GM19468 (cell line): ENCODE results near the gene SEC22A.

ENCODE experiments used
- ATAC-seq: cut with Tn5 transposase; IDR thresholded peaks from one replicate; pipeline ENCODE4 v1.9.1; 2021; ENCODE audit warnings: mild to moderate bottlenecking, moderate library complexity, moderate number of reproducible peaks; ENCODE audit not compliant: unreplicated experiment; ENCODE audit errors: extremely low read depth

Gene SEC22A

DNA sequence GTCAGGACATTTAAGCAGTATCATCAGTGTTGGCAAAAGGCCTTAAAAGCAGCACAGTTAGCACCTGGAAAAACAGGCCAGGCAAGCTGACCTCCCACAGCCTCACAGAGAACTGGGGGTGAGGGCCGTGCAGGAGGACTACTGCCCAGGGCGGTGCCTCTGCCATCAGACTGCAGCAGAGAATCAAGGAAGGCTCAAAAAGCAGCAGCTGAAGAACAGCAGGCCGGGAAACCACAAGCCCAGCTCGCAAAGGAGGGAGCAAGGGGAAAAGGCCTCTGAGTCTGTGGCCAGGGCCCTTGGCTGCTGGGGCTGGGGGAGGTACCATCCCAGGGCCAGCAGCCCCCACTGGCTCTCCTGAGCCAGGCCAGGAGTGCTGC is 84.2 kb downstream of the SEC22A start:
- no peak for ATAC-seq

DNA sequence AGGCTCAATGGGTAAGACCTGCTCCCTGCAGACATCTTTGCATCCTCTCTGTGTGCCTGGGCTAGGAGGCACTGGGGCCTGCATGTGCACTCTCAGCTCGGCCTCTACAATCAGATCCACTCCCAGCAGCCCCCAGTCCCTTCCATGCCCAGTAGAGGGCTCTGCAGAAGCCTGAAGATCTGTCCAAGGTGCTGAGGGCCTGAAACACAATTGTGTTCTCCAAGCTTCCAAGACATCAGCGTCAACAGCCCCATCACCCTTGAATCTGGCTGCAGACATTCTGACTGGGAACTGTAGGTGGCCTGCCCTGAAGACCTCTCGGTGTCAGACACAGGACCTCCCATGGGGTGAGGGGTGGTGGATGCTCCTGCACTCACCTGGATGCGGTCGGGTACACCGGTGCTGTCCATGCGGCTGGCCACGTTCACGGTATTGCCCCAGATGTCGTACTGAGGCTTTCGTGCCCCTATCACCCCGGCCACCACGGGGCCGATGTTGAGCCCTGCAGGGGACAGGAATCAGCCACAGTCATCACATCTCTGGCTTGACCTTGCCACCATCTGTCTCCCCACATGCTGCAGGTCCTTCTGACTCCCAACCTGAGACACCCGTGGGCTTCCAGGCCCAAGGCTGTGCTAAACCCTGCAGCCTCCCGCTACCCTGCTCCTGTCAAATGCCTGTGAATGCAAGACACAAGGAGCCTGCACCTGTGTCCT is 84.7 kb downstream of the SEC22A start:
- ATAC-seq, result peak; percentile 42

DNA sequence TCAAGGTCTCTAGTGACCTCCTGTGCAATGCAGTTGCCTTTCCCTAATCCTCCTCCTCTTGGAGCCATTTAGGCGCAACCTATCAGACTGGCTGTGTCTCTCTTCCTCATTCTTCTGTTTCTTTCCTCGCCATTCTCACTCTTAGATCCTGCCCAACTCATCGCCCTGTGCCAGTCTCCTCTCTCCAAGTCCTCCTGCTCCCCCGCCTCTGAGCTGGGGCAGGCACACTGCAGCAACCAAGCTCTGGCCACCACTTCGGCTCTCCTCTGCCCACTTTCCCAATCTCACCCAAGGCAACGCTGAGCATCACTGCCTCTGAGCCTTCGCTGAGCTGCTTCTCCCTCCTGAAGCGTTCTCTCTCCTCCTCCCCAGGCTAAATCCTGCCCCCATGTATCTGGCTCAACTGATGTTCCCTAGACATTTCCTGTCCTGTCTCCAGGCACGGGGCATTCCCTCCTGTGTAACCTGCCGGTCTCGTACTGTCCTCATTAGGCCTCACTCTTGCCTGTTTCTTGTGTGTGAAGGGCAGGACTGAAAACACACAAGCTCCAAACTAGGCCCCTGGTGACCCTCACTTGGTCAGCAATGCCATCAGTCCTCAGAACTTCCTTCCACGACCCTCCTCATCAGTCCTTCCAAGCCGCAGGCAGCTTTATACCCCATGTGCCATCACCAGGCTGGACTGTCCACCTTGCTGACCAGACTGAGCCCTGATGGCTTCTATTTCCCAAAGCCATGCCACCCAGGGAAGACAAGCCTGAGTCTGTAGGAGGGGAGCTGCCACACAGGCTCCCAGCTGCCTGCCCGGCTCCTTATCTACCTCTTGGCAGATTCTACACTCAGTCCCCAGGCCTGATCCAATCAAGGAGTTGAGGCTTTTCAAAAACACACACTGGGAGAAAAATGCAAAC is 85.6 kb downstream of the SEC22A start:
- ATAC-seq, result no peak

DNA sequence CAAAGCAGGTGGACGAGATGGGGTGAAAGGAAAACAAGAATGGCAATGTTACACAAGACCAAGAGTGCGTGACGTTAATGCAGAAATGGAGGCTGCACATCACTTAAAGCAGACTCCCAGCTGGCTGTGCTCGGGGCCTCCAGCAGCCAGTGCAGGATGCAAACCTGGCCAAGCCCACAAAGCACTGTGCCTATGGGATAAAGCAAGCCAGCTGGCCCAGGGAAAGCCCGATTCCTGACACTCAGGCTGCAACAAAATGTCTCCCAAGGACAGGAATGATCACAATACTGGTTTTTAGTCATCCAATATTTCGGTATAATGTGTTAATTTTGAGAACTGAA is 86.2 kb downstream of the SEC22A start:
- ATAC-seq, result no peak

DNA sequence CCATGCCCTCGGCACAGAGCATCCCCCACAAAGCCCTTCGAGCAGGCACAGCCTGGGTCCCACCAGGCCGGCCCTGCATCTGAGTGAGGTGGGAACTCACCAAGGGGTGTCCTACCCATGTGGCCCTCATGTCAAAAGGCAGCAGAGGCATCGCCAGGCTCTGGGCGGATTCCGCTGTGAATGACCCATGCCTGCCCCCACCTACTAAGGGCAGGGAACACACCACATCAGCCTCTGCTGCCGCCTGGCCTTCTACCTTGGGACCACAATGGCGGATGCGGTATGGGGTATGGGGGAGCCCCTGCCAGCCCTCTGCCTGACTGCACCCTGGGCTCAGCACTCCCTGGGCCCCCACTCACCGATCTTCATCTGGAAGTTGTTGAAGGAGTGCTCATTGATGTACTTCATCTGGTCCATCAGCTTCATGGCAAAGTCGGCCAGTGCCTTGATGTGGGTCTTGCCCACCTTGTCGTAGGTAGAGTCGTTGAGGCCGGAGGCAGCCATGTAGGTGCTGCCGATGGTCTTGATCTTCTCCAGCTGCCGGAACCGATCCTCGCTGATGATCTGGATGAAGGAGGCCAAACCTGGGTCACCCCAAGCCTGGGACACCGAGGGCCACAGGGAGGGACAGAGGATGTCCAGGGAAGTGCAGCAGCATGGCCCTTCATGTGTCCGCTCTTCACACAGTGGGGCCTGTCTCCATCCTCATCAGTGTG is 87.8 kb downstream of the SEC22A start:
- no peak for ATAC-seq

DNA sequence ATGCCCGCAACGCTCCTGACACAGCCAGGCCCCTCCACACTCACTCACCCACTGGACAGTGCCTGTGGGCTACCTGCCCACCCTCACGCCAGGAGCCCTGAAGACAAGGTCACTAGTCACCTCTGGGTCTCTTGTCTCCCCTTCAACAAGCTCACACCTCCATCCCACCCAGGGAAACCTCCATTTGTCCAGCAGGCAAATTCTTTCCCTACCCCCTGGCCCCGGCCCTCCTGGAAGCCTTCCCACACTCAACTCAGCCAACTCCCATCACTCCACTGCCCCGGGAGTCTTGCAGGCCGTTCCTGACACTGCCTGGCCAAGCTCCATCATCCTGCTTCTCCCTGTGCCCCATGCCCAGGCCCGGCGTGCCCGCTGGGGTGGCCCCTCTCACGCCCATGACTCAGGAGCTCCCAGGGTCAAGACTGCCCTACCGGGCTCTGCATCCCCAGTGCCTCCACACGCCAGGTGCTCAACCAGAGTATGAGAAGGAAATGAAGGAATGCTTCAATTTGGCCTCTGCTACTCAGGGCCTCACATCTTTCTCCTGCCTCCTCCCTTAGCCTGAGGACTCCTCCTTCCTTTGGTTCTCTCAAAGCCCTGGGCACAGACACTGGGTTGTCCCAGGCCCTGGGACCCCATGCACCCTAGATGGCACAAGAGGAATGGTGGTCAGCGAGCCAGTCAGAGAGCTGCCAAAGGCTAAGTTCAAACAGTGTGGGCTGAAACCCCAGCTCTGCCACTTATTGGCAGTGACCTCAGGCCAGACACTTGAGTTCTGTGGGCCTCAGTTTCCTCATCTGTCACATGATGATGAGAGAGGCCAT is 88.6 kb downstream of the SEC22A start:
- ATAC-seq, result no peak

DNA sequence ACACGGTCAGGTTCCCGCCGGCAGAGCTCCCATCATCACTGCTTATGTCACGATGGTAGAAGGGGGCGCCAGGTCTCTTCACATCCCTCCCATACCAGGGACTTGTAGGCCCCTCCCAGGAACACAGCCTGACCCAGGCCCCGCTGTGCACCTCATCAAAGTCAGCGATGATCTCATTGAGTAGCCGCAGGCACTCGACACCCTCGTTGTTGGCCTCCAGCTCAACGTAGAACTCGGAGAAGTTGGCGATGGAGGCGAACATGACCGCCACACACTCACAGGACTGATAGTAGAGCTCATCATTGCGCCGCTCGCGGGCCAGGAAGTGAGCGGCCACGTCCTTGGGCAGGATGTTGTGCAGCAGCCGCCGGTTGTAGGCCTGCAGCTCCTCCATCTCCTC is 89.2 kb downstream of the SEC22A start:
- no peak for ATAC-seq

DNA sequence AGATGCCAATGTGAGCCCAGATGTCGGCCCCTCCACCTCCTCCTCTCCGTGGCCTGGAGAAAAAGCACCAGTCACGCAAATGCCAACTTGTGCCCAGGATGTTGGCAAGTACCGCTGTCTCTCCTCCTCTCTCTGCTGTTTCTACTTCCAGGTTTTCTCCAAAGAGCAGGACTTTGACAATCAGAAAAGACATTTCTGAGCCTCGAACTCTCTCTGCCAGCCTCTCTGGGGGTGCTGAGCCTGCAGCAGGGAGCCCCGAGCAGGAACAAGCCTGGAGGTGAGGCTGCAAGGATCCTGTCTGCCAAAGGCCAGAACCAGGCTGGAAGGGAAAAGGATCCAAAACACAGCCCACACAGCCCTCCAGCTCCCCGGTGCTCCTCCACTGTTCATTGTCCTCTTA is 89.7 kb downstream of the SEC22A start:
- ATAC-seq, result no peak

DNA sequence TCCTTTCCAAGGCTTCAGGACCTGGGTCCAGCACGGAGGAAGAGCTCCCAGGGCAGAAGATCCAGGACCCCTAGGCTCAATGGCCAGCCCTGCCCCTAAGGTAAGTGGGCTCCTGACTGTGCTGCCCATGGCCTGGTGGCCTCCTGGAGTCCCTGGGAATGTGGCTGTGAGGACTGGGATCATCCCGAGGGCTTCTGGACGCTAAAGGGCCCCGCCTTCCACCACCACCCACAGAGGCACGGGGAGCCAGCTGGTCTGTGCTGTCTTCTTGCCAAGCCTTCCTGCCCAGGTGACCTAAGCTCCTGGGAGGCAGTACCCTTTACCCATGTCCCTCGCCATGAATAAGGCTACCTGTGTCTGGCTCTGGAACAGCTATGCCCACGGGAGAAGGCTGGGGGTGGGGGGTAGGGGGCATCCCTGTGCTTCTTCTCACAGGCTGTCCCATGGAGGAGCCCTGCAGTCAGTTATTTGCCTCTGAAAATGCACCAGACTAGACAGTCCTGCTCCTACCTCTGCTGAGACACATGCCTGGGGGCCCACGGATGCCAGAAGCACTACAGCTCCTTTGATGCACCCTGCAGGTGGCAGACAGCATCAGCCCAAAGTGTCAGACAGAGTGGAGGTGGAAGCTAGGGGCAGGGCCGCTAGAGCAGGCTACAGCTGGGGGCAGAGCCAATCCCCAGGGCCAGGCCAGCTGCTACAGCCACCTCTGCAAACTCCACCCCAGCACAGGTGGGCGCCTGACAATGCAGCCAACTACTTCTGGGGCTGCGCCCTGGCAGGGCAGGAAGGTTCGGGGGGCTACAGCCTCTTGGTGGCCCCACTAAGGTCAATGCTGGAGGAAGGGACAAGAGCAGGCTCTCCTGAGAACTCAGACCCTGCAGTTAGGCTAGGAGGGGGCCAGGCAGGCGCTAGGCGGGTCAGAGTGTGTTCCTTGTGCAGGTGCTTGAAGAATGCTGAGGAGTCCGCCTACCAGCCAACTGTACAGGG is 90.9 kb downstream of the SEC22A start:
- no peak for ATAC-seq

DNA sequence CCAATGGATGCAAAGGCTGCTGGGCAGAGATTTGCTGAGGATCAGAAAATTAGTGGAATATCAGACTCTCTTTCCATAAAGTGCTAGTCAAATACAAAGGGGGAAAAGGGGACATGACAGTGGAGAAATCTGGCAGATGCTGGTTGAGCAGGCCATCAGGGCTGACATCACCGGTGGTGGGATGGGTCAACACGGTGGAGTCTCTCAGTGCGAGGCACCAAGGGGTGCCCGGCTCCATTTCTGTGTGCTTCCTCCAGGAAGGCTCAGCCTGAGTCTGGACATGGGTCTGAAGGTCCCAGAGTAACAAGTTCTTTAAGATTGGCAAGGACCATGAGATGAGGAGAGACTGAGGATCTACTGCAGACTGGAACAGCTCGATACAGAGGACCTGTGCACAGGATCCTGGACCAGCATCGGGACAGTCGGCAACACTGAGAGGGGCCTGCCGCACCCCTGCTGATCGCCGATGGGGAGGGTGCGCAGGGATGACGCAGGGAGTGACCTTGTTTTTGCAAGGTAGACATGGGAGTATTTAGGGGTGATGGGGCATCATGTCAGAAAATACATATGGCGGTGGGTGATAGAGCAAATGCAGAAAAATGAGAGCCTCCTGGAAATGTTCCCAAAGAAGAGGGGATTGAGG is 92.7 kb downstream of the SEC22A start:
- ATAC-seq, result no peak

DNA sequence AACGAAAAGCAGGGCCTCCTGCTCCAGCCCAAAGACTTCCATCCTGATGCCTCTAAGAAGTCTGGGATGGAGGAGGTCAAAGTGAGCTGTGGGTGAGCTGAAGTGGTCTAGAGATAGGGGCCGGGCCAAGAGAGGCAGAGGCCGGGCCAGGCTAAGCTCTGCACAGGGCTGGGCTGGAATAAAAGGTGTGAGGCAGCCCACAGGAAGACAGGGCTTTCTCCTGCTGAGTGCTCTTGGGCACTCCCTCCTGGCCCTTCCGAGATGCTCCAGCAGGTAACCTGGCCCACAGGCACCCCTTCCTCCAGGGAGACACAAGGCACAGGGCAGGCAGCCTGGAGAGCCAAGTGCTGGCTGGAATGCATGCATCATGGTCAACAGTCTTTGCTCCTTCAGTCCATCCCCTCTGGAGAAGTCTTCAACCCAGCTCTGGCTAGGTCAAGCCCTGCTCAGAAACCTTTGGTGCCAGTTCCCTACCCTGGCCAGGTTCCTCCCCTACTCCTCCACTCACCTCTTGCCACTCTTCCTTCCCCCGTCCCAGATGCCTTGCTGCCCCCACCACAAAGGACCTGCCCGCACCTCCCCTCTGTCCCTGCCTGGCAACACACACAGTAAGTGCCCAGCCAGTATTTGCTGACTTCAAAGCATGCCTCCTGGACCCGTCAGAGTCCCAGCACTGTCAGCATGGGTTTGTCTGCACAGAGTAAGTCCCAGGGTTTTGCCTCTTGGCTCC is 93.6 kb downstream of the SEC22A start:
- no peak for ATAC-seq

DNA sequence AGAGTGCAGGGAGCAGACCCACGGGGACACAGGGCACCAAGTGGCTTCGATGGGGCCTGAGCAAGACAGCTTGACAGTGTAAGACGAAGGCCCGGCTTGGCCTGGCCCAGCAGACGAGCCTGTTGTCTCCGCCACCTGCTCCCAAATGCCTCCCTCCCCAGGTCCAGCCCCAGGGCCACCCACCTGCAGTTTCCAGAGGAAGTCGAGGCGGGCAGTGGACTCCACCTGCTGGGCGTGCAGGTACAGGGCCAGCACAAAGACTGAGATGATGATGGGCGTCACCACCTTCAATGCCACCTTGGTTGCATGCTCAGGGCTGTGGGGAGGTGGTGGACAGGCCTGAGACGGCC is 94.1 kb downstream of the SEC22A start:
- no peak for ATAC-seq

DNA sequence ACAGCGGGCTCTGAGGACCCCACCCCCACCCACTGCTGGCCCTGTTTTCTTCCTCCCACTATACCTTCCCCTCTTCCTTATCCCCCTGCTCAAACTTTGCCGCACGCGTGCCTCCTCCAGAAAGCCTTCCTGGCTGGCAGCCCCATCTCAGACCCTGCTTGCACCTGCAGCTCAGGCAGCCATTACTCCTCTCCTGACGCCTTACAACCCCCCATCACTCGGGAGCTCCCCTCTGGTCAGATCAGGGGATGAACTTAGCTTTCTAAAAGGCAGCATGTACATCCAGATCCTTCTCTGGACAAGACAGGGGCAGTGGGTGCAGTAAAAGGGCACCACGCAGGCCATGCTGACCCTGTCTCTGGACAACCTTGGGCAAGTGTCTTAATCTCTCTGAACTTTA is 94.5 kb downstream of the SEC22A start:
- no peak for ATAC-seq

DNA sequence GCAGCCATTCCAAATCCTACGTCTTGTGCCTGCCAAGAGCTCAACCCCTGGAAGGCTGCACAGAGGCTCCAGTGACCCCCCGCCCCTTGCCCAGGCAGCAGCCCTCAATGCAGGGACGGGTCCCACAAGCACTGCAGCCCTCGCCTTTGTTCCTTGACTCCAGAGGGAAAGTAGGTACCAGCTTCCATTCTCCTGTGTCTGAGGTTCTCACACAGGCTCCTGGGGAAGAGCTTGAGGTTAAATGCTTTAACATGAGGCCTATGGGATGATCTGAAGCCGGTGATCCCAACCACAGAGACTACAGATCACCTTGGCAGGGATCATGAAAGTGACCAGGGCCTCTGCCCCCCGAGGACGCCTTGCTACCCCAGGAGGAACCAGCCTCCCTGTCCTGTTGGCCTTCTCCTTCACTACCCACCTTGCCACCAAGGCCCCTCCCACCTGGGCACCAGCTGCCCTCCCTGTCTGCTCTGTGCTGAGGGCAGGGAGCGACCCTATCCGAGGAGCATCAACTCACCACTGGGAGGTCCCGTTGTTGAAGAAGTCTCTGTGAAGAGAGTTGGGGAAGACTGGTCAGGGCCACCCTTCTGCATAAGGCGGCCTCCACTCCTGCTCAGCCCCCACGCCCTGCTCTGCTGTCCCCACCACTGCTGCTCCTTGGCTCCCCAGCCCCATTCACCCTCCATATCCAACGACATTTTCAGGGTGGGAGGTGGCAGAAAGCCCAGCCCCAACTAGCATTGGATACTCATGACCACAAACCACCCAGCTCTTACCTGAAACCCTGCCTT is 95.3 kb downstream of the SEC22A start:
- ATAC-seq, result no peak

DNA sequence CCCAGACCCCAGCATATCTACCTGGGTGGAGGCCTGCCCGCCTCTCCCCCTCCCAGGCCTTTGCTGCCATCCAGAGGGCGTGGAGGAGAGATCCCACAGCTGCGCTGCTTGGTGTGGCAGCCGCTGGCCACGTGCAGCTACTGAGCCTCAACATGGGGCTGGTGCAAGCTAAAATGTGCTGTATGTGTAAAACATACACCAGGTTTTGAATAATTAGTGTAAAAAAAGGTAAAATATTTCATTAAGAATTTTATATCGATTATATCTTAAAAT is 95.8 kb downstream of the SEC22A start:
- no peak for ATAC-seq

DNA sequence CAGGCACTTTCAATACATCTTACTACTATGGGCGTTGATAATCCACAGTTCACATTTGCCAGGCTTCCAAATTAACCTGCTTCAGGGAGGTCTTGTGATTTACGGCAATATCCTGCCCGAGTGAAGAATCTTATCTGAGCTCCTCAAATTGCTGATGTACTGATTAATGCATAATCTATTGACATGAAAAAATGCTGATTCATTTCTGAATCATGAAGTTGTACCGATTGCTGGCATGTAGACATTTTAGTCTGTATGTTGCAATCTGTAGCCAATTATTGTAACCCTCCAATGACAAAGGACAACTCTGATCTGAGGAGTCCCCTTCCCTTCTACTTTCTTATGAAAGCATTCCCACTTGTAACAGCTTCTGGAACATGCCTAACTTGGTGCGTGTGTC is 97.2 kb downstream of the SEC22A start:
- ATAC-seq, result no peak

DNA sequence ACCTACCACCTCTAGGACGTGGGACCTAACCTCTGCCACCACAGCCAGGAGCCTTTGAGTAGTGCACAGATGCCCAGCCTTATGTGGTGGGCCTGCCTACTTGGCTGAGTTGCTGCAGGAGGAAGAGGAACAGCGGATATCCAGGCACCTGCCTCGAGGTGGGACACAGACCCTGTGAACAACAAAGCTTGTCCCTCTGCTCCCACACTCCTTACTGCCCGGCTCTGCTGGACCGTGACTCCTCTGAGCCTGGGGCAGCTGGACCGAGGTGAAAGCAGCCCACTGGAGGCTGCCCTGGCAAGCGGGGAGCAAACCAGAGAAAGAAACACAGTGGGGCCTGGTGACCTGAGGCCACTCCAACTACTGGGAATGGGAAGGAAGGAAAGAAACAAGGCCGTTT is 97.8 kb downstream of the SEC22A start:
- ATAC-seq, result no peak

DNA sequence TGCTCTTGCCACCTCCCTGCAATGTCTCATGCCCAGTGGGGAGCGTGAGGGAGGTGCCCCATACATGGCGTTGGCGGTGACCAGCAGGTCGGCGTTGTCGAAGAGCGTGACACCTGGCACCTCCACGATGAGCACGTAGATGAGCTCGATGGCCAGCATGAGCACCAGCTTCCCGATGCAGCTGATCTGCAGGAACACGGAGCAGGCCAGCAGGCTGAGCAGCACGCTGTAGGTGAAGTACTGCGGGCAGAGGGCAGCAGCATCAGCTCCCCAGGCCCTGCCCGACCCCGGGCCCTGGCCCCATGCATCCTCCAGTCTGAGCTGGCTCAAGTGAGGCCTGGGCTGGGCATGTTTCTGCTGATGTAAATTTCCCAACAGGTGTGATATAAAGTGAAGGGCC is 98.3 kb downstream of the SEC22A start:
- ATAC-seq, result no peak
